GM20431 (cell line): ENCODE measurements around the gene TGIF1.

Source experiments
- in situ Hi-C: fragments of 300-500 bp; cut with MseI, MboI; formaldehyde crosslinking; loops from one replicate; pipeline ENCODE4 v1.15.0; 2020; ENCODE audit warnings: low sequenced_read_pairs; ENCODE audit not compliant: unreplicated experiment

TGIF1 gene

GRCh38 chr18:3427944-3428343 lies 22.0 kb upstream of the TGIF1 start:
- in situ Hi-C loops, result no loop called here

- in situ Hi-C loops, result no loop called here
Measured at GRCh38 chr18:3429121-3429520, 20.9 kb upstream of the TGIF1 start.

GRCh38 chr18:3434685-3435084 lies 15.3 kb upstream of the TGIF1 start:
- in situ Hi-C loops, result no loop called here

GRCh38 chr18:3440341-3440740 lies 9.6 kb upstream of the TGIF1 start:
- in situ Hi-C loops, result no loop called here

GRCh38 chr18:3441290-3441689 lies 8.7 kb upstream of the TGIF1 start:
- in situ Hi-C loops, result no loop called here

GRCh38 chr18:3442919-3443318 lies 7.1 kb upstream of the TGIF1 start:
- in situ Hi-C loops, result no loop called here

- in situ Hi-C loops, result no loop called here
Measured at GRCh38 chr18:3444296-3444695, 5.7 kb upstream of the TGIF1 start.

- in situ Hi-C loops, result no loop called here
Measured at GRCh38 chr18:3444954-3445353, 5.0 kb upstream of the TGIF1 start.

GRCh38 chr18:3447068-3447894 lies 2.7 kb upstream of the TGIF1 start:
- in situ Hi-C loops, result no loop called here

GRCh38 chr18:3447895-3448837 lies 1.8 kb upstream of the TGIF1 start:
- in situ Hi-C loops, result no loop called here

- in situ Hi-C loops, result no loop called here
Measured at GRCh38 chr18:3448838-3449511, 997 bp upstream of the TGIF1 start.

GRCh38 chr18:3449512-3450011 lies 410 bp upstream of the TGIF1 start:
- in situ Hi-C loops, result loop anchor here (25.0 kb wide), 1 partner anchor 138 kb away; no protein-coding TSS in a partner anchor

GRCh38 chr18:3450799-3451182 lies 819 bp downstream of the TGIF1 start:
- in situ Hi-C loops, result loop anchor here (25.0 kb wide), 1 partner anchor 137 kb away; no protein-coding TSS in a partner anchor

GRCh38 chr18:3451183-3451988 lies 1.4 kb downstream of the TGIF1 start:
- in situ Hi-C loops, result loop anchor here (25.0 kb wide), 1 partner anchor 136 kb away; no protein-coding TSS in a partner anchor

GRCh38 chr18:3451989-3452749 lies 2.2 kb downstream of the TGIF1 start:
- in situ Hi-C loops, result loop anchor here (25.0 kb wide), 1 partner anchor 135 kb away; no protein-coding TSS in a partner anchor

GRCh38 chr18:3452750-3453539 lies 3.0 kb downstream of the TGIF1 start:
- in situ Hi-C loops, result loop anchor here (25.0 kb wide), 1 partner anchor 134 kb away; no protein-coding TSS in a partner anchor

- in situ Hi-C loops, result loop anchor here (25.0 kb wide), 1 partner anchor 134 kb away; no protein-coding TSS in a partner anchor
Measured at GRCh38 chr18:3453540-3454364, 3.8 kb downstream of the TGIF1 start.
